HFFc6 (cell line): ENCODE measurements around the gene EDC4. TPM values are rescaled to one million over a fixed set of nuclear protein-coding genes. Genes with fewer than 3 reads are reported as not detected.

Source experiments
- DNase-seq: peaks from one replicate; pipeline ENCODE4 v3.0.0-alpha.2; 2018
- H3K27ac Mint-ChIP-seq: 2 replicates; pipeline ENCODE4 v1.8.0; 2020; ENCODE audit warnings: mild to moderate bottlenecking, mixed read lengths
- H3K27me3 Mint-ChIP-seq: 2 replicates; pipeline ENCODE4 v1.8.0; 2021; ENCODE audit warnings: mild to moderate bottlenecking, moderate library complexity, mixed read lengths; ENCODE audit not compliant: insufficient read depth
- H3K36me3 Mint-ChIP-seq: 2 replicates; pipeline ENCODE4 v1.8.0; 2021; ENCODE audit warnings: low read depth, mixed read lengths
- H3K4me1 Mint-ChIP-seq: 2 replicates; pipeline ENCODE4 v1.8.0; 2020; ENCODE audit warnings: low read depth, mixed read lengths
- H3K4me3 Mint-ChIP-seq: 2 replicates; pipeline ENCODE4 v1.8.0; 2020; ENCODE audit warnings: mild to moderate bottlenecking, moderate library complexity, mixed read lengths
- H3K9me3 Mint-ChIP-seq: 2 replicates; pipeline ENCODE4 v1.8.0; 2020; ENCODE audit warnings: mild to moderate bottlenecking, mixed read lengths
- CTCF ChIP-seq: fragments of 200-600 bp; sonication (generic); IDR thresholded peaks from 2 replicates; pipeline ENCODE4 v1.5.0; 2021; ENCODE audit warnings: antibody characterized with exemption, mild to moderate bottlenecking
- total RNA-seq, 6 experiments: library from RNA; stranded (reverse); fragmentation: NEBNext Ultra II Directional; extraction: Animal tissue kit (Norgen Biotek cat#: 25700); gene quantifications; 2 replicates in 1 of 6; 3 replicates in 5 of 6; pipeline ENCODE4 v1.2.3, GENCODE V29; 2021

The EDC4 gene
- total RNA-seq, 6 experiments from 2014 or later = 60.2 to 81.0 (median 63.6) TPM

- H3K27me3 Mint-ChIP-seq = peaks cover 3% of the 10 kb centered on the region
- peak overlapping the region; percentile 9; the same call in 1 of the 2 replicates for H3K4me3 Mint-ChIP-seq
- no peak for DNase-seq
- H3K4me1 Mint-ChIP-seq = peaks cover 55% of the 10 kb centered on the region
- peak overlapping the region; percentile 81 for H3K27ac Mint-ChIP-seq
- no peaks in the 10 kb centered on the region for H3K9me3 Mint-ChIP-seq
- no peak for TF ChIP-seq CTCF
- peaks cover 5% of the 10 kb centered on the region; the same call in 1 of the 2 replicates for H3K36me3 Mint-ChIP-seq
Observed at GRCh38 chr16:67915831-67916723, 43.2 kb downstream of the EDC4 start.

- peaks cover 60% of the 10 kb centered on the region for H3K4me1 Mint-ChIP-seq
- H3K9me3 Mint-ChIP-seq = no peaks in the 10 kb centered on the region
- peaks cover 5% of the 10 kb centered on the region for H3K27me3 Mint-ChIP-seq
- H3K27ac Mint-ChIP-seq = peak overlapping the region; percentile 81
- no peak for TF ChIP-seq CTCF
- H3K36me3 Mint-ChIP-seq = peaks cover 5% of the 10 kb centered on the region; the same call in 1 of the 2 replicates
- DNase-seq = no peak
- H3K4me3 Mint-ChIP-seq = peak overlapping the region; percentile 5; the same call in 1 of the 2 replicates
Observed at GRCh38 chr16:67917140-67917851, 44.4 kb downstream of the EDC4 start.

GRCh38 chr16:67917852-67918236 lies 45.0 kb downstream of the EDC4 start:
- Mint-ChIP-seq H3K9me3 (no peaks in the 10 kb centered on the region), H3K4me3 (0 out of 2 replicates have a peak overlapping the region, but pooled peaks have one; percentile 5), H3K27ac (peak overlapping the region; percentile 81), H3K36me3 (peaks cover 5% of the 10 kb centered on the region; the same call in 1 of the 2 replicates), H3K4me1 (peaks cover 62% of the 10 kb centered on the region), H3K27me3 (peaks cover 5% of the 10 kb centered on the region)
- TF ChIP-seq CTCF = no peak
- DNase-seq = peak; percentile 91

- H3K9me3 Mint-ChIP-seq = no peaks in the 10 kb centered on the region
- H3K27me3 Mint-ChIP-seq = peaks cover 5% of the 10 kb centered on the region
- DNase-seq = no peak
- peaks cover 3% of the 10 kb centered on the region; the same call in 1 of the 2 replicates for H3K36me3 Mint-ChIP-seq
- peak; percentile 36; the same call in 1 of the 2 replicates for TF ChIP-seq CTCF
- H3K4me1 Mint-ChIP-seq = peaks cover 60% of the 10 kb centered on the region
- H3K27ac Mint-ChIP-seq = no peak overlapping the region
- H3K4me3 Mint-ChIP-seq = no peak overlapping the region
Observed at GRCh38 chr16:67919622-67920221, 46.9 kb downstream of the EDC4 start.

GRCh38 chr16:67922221-67922620 lies 49.4 kb downstream of the EDC4 start:
- DNase-seq = no peak
- Mint-ChIP-seq H3K4me3 (no peak overlapping the region), H3K27me3 (peaks cover 3% of the 10 kb centered on the region)

More at GRCh38 chr16:67922221-67922620, 49.4 kb downstream of the EDC4 start:
- no peak for TF ChIP-seq CTCF
- Mint-ChIP-seq H3K4me1 (peaks cover 35% of the 10 kb centered on the region), H3K27ac (no peak overlapping the region), H3K36me3 (no peaks in the 10 kb centered on the region), H3K9me3 (no peaks in the 10 kb centered on the region)
